Astrocyte of the cerebellum (primary cell): ENCODE results near the gene TYW5.

Experiments
- DNase-seq: peaks from one replicate; pipeline ENCODE4 v3.0.0-alpha.2; 2011; ENCODE audit warnings: low read depth
- H3K4me3 ChIP-seq: 2 replicates; pipeline ENCODE4 v1.5.1; 2011; ENCODE audit warnings: mild to moderate bottlenecking, low read depth, low read length, moderate library complexity
- CTCF ChIP-seq: IDR thresholded peaks from 2 replicates; pipeline ENCODE4 v1.5.1; 2012; ENCODE audit warnings: low read length, low read depth, moderate library complexity, mild to moderate bottlenecking; ENCODE audit errors: missing control alignments
- in situ Hi-C: cut with HindIII; loops from 2 replicates; pipeline ENCODE4 v1.10.0; 2017; ENCODE audit warnings: low sequenced_read_pairs

The TYW5 gene

GRCh38 chr2:199932312-199932855, 22.9 kb downstream of the TYW5 start:
- in situ Hi-C loops, result no loop called here

GRCh38 chr2:199929262-199929661, 26.0 kb downstream of the TYW5 start:
- no peak for TF ChIP-seq CTCF
- DNase-seq, result no peak
- H3K4me3 ChIP-seq, result no peak overlapping the region
- in situ Hi-C loops, result no loop called here

More at GRCh38 chr2:199932312-199932855, 22.9 kb downstream of the TYW5 start:
- no peak overlapping the region for H3K4me3 ChIP-seq
- no peak for TF ChIP-seq CTCF
- peak; percentile 38 for DNase-seq

GRCh38 chr2:199928626-199929025, 26.7 kb downstream of the TYW5 start:
- no peak overlapping the region for H3K4me3 ChIP-seq
- no peak for DNase-seq
- no peak for TF ChIP-seq CTCF
- in situ Hi-C loops, result no loop called here

- DNase-seq, result no peak
- H3K4me3 ChIP-seq, result no peak overlapping the region
- no peak for TF ChIP-seq CTCF
- in situ Hi-C loops, result no loop called here
Observed at GRCh38 chr2:199928226-199928625, 27.1 kb downstream of the TYW5 start.

- no peak for TF ChIP-seq CTCF
- no peak for DNase-seq
- no peak overlapping the region for H3K4me3 ChIP-seq
- in situ Hi-C loops, result no loop called here
Observed at GRCh38 chr2:199926806-199927205, 28.5 kb downstream of the TYW5 start.

- in situ Hi-C loops, result no loop called here
- TF ChIP-seq CTCF, result no peak
- DNase-seq, result no peak
- H3K4me3 ChIP-seq, result no peak overlapping the region
Observed at GRCh38 chr2:199923924-199924323, 31.4 kb downstream of the TYW5 start.

GRCh38 chr2:199922856-199923255, 32.4 kb downstream of the TYW5 start:
- H3K4me3 ChIP-seq, result no peak overlapping the region
- DNase-seq, result no peak
- TF ChIP-seq CTCF, result no peak
- in situ Hi-C loops, result no loop called here
